Posterior vena cava (tissue), 2 donors: ENCODE data around the gene ODAD2. TPM values are rescaled to one million over a fixed set of nuclear protein-coding genes. Genes with fewer than 3 reads are reported as not detected.
"Not testable (repeated sequence)": the region's sequence is repeated elsewhere in the genome, so short reads cannot be mapped to it uniquely, and the experiment has no call there.

Source experiments
- DNase-seq: peaks from one replicate; pipeline ENCODE4 v3.0.0-alpha.2; 2020; ENCODE audit warnings: low spot score
- intact Hi-C, 2 donors: fragments of 100-400 bp; cut with DNase I; formaldehyde crosslinking; loops; one replicate each; pipeline versions ENCODE4 v1.14.1 to v1.14.2; 2022 to 2023
- total RNA-seq, 2 donors: library from RNA; stranded (reverse); fragmentation: NEBNext Ultra II Directional; extraction: Animal tissue kit (Norgen Biotek cat#: 25700); gene quantifications; one replicate each; pipeline ENCODE4 v1.2.1, GENCODE V29; 2021
- donor health status: DM: yes; HTN: yes; CAD: no.
- donor health status: DM: yes; HTN: yes; CAD: no.

ODAD2 gene
- total RNA-seq, 2 donors from 2014 or later = 2.9 to 5.3 TPM

GRCh38 chr10:27970795-27971194, 28.1 kb downstream of the ODAD2 start:
- DNase-seq, intact Hi-C loops: not testable (repeated sequence)

DNA sequence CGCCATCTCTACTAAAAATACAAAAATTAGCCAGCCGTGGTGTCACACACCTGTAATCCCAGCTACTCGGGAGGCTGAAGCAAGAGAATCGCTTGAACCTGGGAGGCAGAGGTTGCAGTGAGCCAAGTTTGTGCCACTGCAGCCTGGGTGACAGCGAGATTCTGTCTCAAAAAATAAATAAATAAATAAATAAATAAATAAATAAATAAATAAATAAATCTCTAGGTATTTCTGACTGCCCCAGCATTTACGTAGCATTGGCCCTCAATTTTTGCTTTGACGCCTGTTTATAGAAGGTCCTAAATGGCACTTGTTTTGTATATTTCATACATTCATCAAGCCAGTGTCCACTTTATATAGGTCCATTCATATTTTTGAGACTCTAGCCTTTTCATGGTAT, 28.9 kb downstream of the ODAD2 start:
- intact Hi-C loops, DNase-seq: not testable (repeated sequence)

DNA sequence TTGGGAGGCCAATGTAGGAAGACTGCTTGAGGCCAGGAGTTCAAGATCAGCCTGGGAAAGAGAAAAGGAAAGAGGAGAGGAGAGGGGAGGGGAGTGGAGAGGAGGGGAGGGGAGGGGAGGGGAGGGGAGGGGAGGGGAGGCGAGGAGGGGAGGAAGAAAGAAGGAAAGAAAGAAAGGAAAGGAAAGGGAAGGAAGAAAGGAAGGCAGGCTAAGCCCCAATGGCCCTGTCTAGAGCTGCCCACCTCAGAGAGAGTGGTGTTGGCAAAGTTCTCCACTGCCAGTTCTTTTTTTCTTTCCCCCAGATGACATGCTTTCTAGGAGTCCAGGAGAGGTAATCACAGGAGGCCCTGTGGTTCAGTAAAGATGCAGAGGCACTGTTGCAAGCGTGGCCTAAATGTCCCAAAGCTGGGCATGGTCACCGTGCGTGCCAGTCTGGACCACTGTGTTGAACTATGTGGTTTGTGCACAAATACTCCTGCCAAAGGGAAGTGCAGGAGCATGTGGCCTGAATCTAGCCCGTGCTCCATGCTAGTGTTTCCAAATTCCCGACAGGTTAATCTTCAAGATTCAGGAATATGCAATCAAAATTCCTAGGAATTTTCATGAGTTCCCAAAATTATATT, 39.7 kb downstream of the ODAD2 start:
- no peak for DNase-seq

GRCh38 chr10:27958383-27958782, 40.5 kb downstream of the ODAD2 start:
- intact Hi-C loops, DNase-seq: not testable (repeated sequence)

More for the DNA sequence above, 39.7 kb downstream of the ODAD2 start:
- intact Hi-C loops = no loop called here

GRCh38 chr10:27950242-27950564, 48.7 kb downstream of the ODAD2 start:
- intact Hi-C loops = no loop called here
- no peak for DNase-seq

- DNase-seq = no peak
- intact Hi-C loops = no loop called here
These were observed 49.2 kb downstream of the ODAD2 start for GRCh38 chr10:27949528-27950241.

- DNase-seq = no peak
- intact Hi-C loops = no loop called here
These were observed 50.7 kb downstream of the ODAD2 start for GRCh38 chr10:27948186-27948585.

DNA sequence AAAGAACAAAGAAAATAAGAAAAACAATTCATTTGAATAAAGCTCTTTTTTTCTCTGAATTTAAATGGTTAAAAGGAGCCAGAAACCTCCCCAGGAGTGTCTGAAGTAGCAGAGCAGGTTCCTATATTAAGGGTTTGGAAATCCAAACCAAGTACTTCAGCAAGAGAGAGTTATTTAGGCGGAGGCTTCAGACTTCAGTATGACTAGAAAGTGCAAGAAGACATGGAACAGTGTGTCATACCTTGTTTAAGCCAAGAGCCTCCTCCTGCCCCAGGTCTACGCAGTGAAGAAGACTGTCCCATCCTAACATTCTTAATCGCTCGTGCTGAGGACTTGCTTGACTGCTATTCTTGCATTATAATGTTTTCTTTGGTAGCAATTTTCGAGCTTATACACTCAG, 51.3 kb downstream of the ODAD2 start:
- intact Hi-C loops = no loop called here

DNA sequence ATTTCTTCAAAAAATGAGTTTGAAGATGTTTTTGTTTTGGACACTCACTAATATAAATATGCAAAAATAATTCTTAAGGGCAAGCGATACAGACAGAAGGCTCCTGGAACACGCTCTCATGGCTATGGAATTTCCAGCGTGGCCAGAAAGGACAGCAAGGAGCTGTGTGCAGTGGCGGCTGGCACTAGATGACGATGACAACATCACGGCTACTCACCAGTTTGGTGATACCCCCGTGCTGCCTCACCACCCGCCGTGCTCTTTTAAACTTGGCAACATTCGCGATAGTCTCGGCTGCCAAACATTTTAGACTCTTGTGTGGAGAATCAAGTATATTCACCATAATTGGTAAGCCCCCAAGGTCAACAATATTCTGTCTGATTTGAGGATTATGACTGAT, 54.9 kb downstream of the ODAD2 start:
- no peak for DNase-seq
- intact Hi-C loops = no loop called here

More for the DNA sequence above, 51.3 kb downstream of the ODAD2 start:
- no peak for DNase-seq

GRCh38 chr10:27914888-27915287, 84.0 kb downstream of the ODAD2 start:
- intact Hi-C loops = no loop called here
- DNase-seq = no peak

DNA sequence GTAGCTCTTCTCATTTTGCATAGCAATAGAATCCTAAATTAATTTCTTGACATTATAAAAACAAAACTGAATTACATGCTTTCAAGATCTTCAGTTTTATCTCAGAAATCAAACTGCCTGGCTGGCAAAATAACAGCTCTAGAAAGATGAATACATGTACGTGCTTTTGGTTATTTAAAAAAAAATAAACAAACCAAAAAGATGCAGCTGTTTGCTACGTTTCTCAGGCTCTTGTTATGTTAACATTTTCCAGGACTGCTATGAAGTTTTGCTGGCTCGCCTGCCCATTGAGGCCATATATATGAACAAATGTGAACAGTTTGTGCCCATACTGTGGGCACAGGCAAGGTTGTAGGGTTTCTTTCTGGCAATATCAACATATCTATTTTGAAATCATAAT, 86.6 kb downstream of the ODAD2 start:
- intact Hi-C loops = no loop called here
- DNase-seq = no peak

DNA sequence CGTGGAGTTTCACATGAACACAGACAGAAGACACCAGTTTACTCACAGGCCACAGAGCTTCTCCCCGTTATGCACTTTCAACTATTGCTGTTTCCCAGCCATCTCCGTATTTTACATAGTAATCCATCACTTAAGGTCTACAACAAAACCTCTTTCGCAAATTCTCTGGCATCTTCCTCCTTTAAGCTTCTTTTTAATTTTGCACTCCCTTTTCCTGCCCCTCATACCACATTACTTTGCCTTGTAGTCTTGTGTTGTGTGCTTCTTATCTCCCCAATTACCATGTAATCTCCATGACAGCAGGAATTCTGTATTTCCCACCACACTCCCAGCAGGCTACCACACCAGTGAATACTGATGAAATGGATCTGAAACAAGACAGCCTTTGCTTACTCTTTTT, 87.3 kb downstream of the ODAD2 start:
- DNase-seq = no peak
- intact Hi-C loops = no loop called here

GRCh38 chr10:27911011-27911410, 87.9 kb downstream of the ODAD2 start:
- intact Hi-C loops = no loop called here
- DNase-seq = no peak

DNA sequence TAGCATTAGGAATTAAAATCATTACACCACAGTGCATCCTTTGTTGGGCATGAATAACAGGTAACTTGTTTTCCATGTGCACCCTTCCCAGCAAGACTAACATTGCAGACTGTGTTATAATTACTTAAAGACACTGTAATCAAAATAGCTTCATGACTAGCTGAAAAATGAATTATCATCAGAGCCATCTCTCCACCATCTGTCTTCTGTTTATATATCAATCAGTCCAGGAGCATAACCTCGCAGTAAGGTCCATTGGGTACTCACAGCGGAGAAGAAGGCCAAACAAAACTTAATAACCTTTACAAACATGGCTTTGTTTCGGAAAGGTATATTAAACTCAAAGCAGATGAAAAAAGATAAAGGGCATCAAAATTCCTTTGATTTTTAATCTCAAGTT, 90.6 kb downstream of the ODAD2 start:
- intact Hi-C loops = no loop called here
- no peak for DNase-seq

- DNase-seq, intact Hi-C loops: not testable (repeated sequence)
These were observed 99.4 kb downstream of the ODAD2 start for GRCh38 chr10:27899485-27899884.

DNA sequence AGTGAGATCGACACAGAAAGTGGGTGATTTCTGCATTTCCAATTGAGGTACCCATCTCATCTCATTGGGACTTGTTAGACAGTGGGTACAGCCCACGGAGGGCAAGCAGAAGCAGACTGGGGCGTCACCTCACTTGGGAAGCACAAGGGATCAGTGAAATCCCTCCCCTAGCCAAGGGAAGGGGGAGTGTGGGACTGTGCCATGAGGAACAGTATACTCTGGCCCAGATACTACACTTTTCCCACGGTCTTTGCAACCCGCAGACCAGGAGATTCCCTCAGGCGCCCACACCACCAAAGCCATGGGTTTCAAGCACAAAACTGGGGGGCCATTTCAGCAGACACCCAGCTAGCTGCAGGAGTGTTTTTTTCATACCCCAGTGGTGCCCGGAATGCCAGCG, 99.8 kb downstream of the ODAD2 start:
- intact Hi-C loops = no loop called here
- DNase-seq = no peak

DNA sequence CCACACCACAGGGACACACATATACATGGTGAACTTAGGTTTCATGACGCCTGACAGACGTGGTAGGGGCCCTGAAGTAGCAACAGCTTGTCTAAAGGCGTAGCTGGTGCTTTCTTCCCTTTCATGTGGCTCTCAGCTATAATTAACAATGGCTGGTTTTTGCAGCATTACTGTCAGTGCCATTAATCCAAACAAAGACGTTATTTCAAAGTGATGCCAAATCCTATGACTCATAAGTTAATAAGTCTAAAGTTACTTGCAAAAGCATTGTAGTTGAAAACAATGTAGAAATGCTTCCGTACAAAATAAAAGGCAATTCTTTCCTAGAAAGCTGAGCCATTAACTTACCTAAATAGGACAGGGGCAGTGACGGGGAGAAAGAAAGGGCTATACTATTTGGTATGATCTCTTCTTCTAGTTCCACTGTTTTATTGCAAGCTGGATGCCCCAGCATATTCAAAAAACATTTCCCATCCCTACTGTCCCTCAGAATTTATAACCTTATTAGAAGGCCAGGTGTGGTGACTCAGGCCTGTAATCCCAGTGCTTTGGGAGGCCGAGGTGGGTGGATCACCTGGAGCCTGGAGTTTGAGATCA, 105.4 kb downstream of the ODAD2 start:
- no peak for DNase-seq
- intact Hi-C loops = no loop called here

DNA sequence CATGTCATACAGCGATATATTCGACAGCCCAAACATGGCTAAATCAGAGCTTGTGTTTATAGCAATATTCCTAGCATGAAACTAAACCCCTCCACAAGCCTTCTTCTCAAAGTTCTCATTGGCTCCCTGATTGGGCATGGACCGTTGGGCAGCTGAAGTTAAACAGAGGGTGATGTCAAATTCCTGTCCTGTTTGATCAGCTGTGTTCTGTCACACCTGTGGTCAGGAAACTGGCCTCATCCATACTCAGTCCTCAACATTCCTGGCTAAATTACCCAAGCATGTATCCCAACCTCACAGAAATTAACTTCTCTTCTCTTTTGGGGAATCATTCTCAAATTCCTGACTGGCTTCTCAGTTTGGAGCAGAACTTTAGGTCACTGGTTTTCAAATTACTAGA, 107.9 kb downstream of the ODAD2 start:
- intact Hi-C loops = no loop called here
- DNase-seq = no peak

GRCh38 chr10:27889518-27889917, 109.4 kb downstream of the ODAD2 start:
- intact Hi-C loops = no loop called here
- no peak for DNase-seq

DNA sequence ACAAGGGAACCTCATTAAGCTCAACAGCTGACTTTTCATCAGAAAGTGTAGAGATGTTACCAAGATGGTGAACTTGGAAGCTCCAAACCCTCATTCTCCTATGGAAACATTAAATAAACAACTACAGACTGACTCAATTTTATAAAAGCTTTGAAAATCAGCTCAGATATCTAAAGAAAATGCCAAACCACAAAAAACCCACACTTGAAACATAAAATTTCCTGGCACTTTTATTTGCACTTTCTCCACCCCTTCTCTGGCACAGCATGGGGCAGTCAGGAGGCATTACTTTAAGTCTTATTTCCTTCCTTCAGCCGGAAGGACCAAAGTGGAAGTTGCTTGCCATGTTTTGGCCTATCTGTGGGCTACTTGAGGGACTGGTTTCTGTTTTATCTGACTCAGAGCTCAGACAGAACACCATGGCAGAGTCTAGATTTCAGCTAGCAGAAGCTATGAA, 114.7 kb downstream of the ODAD2 start:
- DNase-seq = no peak
- intact Hi-C loops = no loop called here

DNA sequence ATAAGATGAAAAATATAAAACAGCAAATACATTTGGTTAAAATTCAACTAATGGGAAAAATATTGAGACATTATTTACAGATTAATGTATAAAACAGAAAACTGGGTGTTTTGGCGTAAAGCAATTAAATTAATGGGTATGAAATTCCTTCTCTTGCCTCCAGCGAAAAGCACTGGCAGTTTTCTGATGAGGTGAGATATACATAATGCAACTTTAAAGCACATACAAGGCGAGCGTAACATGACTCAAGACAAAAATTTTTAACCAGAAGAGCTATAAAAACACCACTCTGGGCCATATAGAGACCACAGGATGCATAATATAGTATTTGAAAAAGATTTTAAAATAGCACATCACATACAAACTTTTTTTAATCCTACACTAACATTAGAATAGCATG, 120.6 kb downstream of the ODAD2 start:
- no peak for DNase-seq
- intact Hi-C loops = no loop called here
